Panc1 (cell line): ENCODE results near the gene RPL4. TPM values are rescaled to one million over a fixed set of nuclear protein-coding genes. Genes with fewer than 3 reads are reported as not detected.

ENCODE experiments used
- ATAC-seq: fragments of 200-7000 bp; cut with Tn5 transposase; 2 replicates; pipeline ENCODE4 v1.9.1; 2020; ENCODE audit warnings: mild to moderate bottlenecking, moderate library complexity
- BruUV-seq: library from RNA; stranded (reverse); fragments of 400-500 nt; replicated peaks from 2 replicates; lab custom pipeline; 2021; lab: Mats Ljungman, UMichigan
- CTCF ChIA-PET: fragments of 300-600 bp; sonication (Branson Sonifier 250); formaldehyde crosslinking; loops from one replicate; lab custom pipeline; 2022; ENCODE audit warnings: antibody characterized with exemption; lab: Charles Lee
- POLR2A ChIA-PET: fragments of 300-600 bp; sonication (Branson Sonifier 250); formaldehyde crosslinking; loops from one replicate; lab custom pipeline; 2022; ENCODE audit warnings: antibody characterized with exemption; lab: Charles Lee
- DNase-seq: peaks from one replicate; pipeline ENCODE4 v3.0.0-alpha.2; 2010; ENCODE audit warnings: low read depth, low spot score
- H3K27ac ChIP-seq: 2 replicates; pipeline ENCODE4 v1.5.1; 2011; ENCODE audit warnings: mild to moderate bottlenecking, low read length, inconsistent platforms
- H3K27me3 ChIP-seq: fragments of 200-500 bp; sonication (Bioruptor generic); 2 replicates; pipeline ENCODE4 v1.6.0; 2014; ENCODE audit warnings: low read length, inconsistent platforms; ENCODE audit not compliant: control insufficient read depth, insufficient read depth
- H3K36me3 ChIP-seq: fragments of 200-500 bp; sonication (Bioruptor generic); 2 replicates; pipeline ENCODE4 v1.5.1; 2014; ENCODE audit warnings: inconsistent platforms, mild to moderate bottlenecking, low read length, moderate library complexity; ENCODE audit not compliant: control insufficient read depth, insufficient read depth
- H3K4me1 ChIP-seq: 2 replicates; pipeline ENCODE4 v1.5.1; 2011; ENCODE audit warnings: inconsistent platforms, mild to moderate bottlenecking, low read length, moderate library complexity; ENCODE audit not compliant: control insufficient read depth, insufficient read depth
- H3K4me3 ChIP-seq, 2 experiments: 2 replicates each; pipeline ENCODE4 v1.5.1; 2011 to 2012; ENCODE audit warnings: low read depth in 2 of 2, low read length in 2 of 2, mild to moderate bottlenecking in 2 of 2, inconsistent platforms in 1 of 2, moderate library complexity in 1 of 2
- H3K9me3 ChIP-seq: fragments of 200-500 bp; sonication (Bioruptor generic); 2 replicates; pipeline ENCODE4 v1.5.1; 2014; ENCODE audit warnings: low read depth, mild to moderate bottlenecking, inconsistent platforms, low read length, moderate library complexity; ENCODE audit not compliant: control insufficient read depth, insufficient read depth
- POLR2AphosphoS5 ChIP-seq: IDR thresholded peaks from 2 replicates; pipeline ENCODE4 v1.6.1; 2012; ENCODE audit warnings: mild to moderate bottlenecking, low read depth, low read length, moderate library complexity
- SIN3A ChIP-seq: IDR thresholded peaks from 2 replicates; pipeline ENCODE4 v1.6.1; 2012; ENCODE audit warnings: low read depth, mild to moderate bottlenecking, low read length, moderate library complexity, borderline replicate concordance; ENCODE audit not compliant: insufficient read depth
- TCF7L2 ChIP-seq: IDR thresholded peaks from 2 replicates; pipeline ENCODE4 v1.6.1; 2011; ENCODE audit warnings: mild to moderate bottlenecking, low read depth, low read length, inconsistent platforms
- in situ Hi-C: cut with HindIII; loops from 2 replicates; pipeline ENCODE4 v1.10.0; 2016; ENCODE audit warnings: low sequenced_read_pairs, low pct_unique_long_range_greater_than_20kb
- intact Hi-C: fragments of 100-400 bp; cut with micrococcal nuclease; formaldehyde crosslinking; loops from one replicate; pipeline ENCODE4 v1.10.0; 2022; ENCODE audit not compliant: unreplicated experiment
- total RNA-seq: library from RNA; stranded (reverse); gene quantifications from one replicate; pipeline ENCODE4 v1.2.1, GENCODE V29; 2021; ENCODE audit not compliant: unreplicated experiment
- TF ChIP-seq, protein P1 (sequence below), 2 experiments: IDR thresholded peaks; 2 replicates each; pipeline ENCODE4 v1.6.1; 2011 to 2012; ENCODE audit warnings: low read depth in 2 of 2, control low read depth in 1 of 2, low read length in 1 of 2, mild to moderate bottlenecking in 1 of 2, moderate library complexity in 1 of 2; ENCODE audit not compliant: insufficient read depth in 1 of 2
- TF ChIP-seq, protein P2 (sequence below): fragments of 450-650 bp; IDR thresholded peaks from 2 replicates; pipeline ENCODE4 v1.5.1; 2017; ENCODE audit warnings: mild to moderate bottlenecking

RPL4 gene
- total RNA-seq, 1 experiment from 2014 or later = 2,268 TPM

DNA sequence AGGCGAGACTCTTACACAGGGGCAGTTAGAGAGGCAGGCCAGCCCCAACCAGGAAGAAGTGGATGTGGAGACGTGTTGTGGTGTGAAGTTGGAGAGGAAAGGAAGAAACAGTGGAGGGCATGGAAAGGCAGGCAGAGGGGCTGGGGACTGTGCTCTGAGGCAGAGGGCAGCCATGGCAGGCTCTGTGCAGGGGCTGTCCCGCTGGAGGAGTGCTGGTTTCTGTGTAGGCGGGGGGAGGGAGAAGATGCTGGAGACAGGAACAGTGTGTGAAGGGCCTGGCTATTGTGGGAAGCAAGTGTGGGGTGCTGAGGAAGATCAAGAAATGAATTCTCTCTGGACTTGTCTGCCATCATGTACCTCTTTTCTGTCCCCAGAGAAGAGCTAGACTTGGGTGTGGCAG is 28.1 kb downstream of the RPL4 start:
- Histone ChIP-seq H3K9me3 (no peaks in the 10 kb centered on the region), H3K36me3 (no peaks in the 10 kb centered on the region), H3K27me3 (no peaks in the 10 kb centered on the region), H3K27ac (no peak overlapping the region), H3K4me3 (no peak overlapping the region), H3K4me1 (no peaks in the 10 kb centered on the region)
- TF ChIP-seq TCF7L2 (no peak), POLR2AphosphoS5 (no peak), SIN3A (no peak)
- TF ChIP-seq, protein P1, sequence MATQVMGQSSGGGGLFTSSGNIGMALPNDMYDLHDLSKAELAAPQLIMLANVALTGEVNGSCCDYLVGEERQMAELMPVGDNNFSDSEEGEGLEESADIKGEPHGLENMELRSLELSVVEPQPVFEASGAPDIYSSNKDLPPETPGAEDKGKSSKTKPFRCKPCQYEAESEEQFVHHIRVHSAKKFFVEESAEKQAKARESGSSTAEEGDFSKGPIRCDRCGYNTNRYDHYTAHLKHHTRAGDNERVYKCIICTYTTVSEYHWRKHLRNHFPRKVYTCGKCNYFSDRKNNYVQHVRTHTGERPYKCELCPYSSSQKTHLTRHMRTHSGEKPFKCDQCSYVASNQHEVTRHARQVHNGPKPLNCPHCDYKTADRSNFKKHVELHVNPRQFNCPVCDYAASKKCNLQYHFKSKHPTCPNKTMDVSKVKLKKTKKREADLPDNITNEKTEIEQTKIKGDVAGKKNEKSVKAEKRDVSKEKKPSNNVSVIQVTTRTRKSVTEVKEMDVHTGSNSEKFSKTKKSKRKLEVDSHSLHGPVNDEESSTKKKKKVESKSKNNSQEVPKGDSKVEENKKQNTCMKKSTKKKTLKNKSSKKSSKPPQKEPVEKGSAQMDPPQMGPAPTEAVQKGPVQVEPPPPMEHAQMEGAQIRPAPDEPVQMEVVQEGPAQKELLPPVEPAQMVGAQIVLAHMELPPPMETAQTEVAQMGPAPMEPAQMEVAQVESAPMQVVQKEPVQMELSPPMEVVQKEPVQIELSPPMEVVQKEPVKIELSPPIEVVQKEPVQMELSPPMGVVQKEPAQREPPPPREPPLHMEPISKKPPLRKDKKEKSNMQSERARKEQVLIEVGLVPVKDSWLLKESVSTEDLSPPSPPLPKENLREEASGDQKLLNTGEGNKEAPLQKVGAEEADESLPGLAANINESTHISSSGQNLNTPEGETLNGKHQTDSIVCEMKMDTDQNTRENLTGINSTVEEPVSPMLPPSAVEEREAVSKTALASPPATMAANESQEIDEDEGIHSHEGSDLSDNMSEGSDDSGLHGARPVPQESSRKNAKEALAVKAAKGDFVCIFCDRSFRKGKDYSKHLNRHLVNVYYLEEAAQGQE (IDR thresholded peaks at IDR 0.05; ENCODE audit: insufficient read depth in 1 of 2, low read depth in 2 of 2, low read length in 1 of 2) = no peak
- DNase-seq = no peak
- intact Hi-C loops = no loop called here
- ATAC-seq = no peak
- BruUV-seq = no TSS peak
- in situ Hi-C loops = no loop called here
- CTCF ChIA-PET = no interaction called here
- POLR2A ChIA-PET = no interaction called here

DNA sequence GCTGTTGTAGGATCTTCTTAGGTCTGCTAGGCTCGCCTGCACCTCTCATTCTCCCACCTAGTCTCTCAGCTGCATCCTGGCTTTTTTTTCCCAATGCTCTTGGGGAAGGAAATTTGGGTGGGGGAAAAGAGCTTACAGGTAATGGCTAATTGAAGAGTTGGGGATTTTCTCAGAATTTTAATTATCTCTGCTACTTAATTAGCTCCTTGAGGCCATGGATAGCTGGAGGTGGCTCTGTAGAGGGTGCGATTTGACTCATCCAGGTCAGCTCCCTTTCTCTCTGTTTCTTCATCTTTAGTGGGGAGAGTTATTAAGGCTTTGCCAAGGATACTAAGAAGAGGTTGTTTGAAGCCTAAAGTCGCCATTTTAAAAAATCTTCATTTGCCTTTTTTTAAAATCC is 29.7 kb downstream of the RPL4 start:
- intact Hi-C loops = no loop called here
- ChIA-PET POLR2A (no interaction called here), CTCF (no interaction called here)
- Histone ChIP-seq H3K27ac (no peak overlapping the region), H3K27me3 (no peaks in the 10 kb centered on the region), H3K4me3 (no peak overlapping the region), H3K4me1 (no peaks in the 10 kb centered on the region), H3K9me3 (no peaks in the 10 kb centered on the region), H3K36me3 (no peaks in the 10 kb centered on the region)
- ATAC-seq = no peak
- in situ Hi-C loops = no loop called here
- BruUV-seq = no TSS peak
- no peak for DNase-seq
- TF ChIP-seq, protein P2, sequence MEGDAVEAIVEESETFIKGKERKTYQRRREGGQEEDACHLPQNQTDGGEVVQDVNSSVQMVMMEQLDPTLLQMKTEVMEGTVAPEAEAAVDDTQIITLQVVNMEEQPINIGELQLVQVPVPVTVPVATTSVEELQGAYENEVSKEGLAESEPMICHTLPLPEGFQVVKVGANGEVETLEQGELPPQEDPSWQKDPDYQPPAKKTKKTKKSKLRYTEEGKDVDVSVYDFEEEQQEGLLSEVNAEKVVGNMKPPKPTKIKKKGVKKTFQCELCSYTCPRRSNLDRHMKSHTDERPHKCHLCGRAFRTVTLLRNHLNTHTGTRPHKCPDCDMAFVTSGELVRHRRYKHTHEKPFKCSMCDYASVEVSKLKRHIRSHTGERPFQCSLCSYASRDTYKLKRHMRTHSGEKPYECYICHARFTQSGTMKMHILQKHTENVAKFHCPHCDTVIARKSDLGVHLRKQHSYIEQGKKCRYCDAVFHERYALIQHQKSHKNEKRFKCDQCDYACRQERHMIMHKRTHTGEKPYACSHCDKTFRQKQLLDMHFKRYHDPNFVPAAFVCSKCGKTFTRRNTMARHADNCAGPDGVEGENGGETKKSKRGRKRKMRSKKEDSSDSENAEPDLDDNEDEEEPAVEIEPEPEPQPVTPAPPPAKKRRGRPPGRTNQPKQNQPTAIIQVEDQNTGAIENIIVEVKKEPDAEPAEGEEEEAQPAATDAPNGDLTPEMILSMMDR = no peak
- TF ChIP-seq, protein P1 (IDR thresholded peaks at IDR 0.05; ENCODE audit: insufficient read depth in 1 of 2, low read depth in 2 of 2, low read length in 1 of 2) = no peak
- no peak for TF ChIP-seq POLR2AphosphoS5
- no peak for TF ChIP-seq SIN3A
- TF ChIP-seq TCF7L2 = no peak
